Adipose tissue (tissue), 3 donors: ENCODE measurements around the gene MRPS15. TPM values are rescaled to one million over a fixed set of nuclear protein-coding genes. Genes with fewer than 3 reads are reported as not detected.

Source experiments
- H3K27ac ChIP-seq: one replicate; pipeline ENCODE4 v1.5.1; 2013; ENCODE audit warnings: low read depth, low read length
- WGBS, 3 donors: extraction: QIAGEN DNeasy Blood & Tissue Kit; methylation state at CpG; one replicate each; pipeline ENCODE4 v1.1.7; 2013; 5-methylcytosine and 5-hydroxymethylcytosine counted together
- polyA plus RNA-seq, 3 donors: library from polyadenylated mRNA; stranded (reverse); fragments of 200-250 nt; gene quantifications; one replicate each; pipeline ENCODE4 v1.2.3, GENCODE V29; 2013
- donor health status: healthy with polysubstance abuse.
- donor health status: Bipolar disorder and iron deficiency.
- donor health status: healthy.

Gene MRPS15
- polyA plus RNA-seq, 3 donors: 69.1 to 142 (median 130) TPM

- 90 to 96% (median 94%) methylated on average over 4 of the region's 4 CpGs for WGBS, 3 donors
- H3K27ac ChIP-seq: no peak overlapping the region
Observed at GRCh38 chr1:36467027-36467410, 2.8 kb upstream of the MRPS15 start.

GRCh38 chr1:36466370-36467026 lies 2.3 kb upstream of the MRPS15 start:
- WGBS, 3 donors: 88 to 91% (median 89%) methylated on average over 11 to 12 of the region's 12 CpGs

GRCh38 chr1:36465731-36466369 lies 1.7 kb upstream of the MRPS15 start:
- 62 to 71% (median 63%) methylated on average over 4 of the region's 4 CpGs for WGBS, 3 donors
- no peak overlapping the region for H3K27ac ChIP-seq

More at GRCh38 chr1:36466370-36467026, 2.3 kb upstream of the MRPS15 start:
- H3K27ac ChIP-seq: no peak overlapping the region

- 23 to 39% (median 38%) methylated on average over 13 of the region's 13 CpGs for WGBS, 3 donors
- H3K27ac ChIP-seq: peak overlapping the region; percentile 70
Observed at GRCh38 chr1:36464605-36465393, 615 bp upstream of the MRPS15 start.

- no peak overlapping the region for H3K27ac ChIP-seq
- WGBS, 3 donors: 11 to 13% (median 12%) methylated on average over 6 of the region's 6 CpGs
Observed at GRCh38 chr1:36463463-36463802, 751 bp downstream of the MRPS15 start.

GRCh38 chr1:36458910-36459309 lies 5.3 kb downstream of the MRPS15 start:
- no peak overlapping the region for H3K27ac ChIP-seq
- WGBS, 3 donors: 61 to 90% (median 77%) methylated on average over 3 of the region's 3 CpGs

- no peak overlapping the region for H3K27ac ChIP-seq
Observed at GRCh38 chr1:36457691-36458090, 6.5 kb downstream of the MRPS15 start.

GRCh38 chr1:36456391-36456928 lies 7.7 kb downstream of the MRPS15 start:
- H3K27ac ChIP-seq: no peak overlapping the region

More at GRCh38 chr1:36457691-36458090, 6.5 kb downstream of the MRPS15 start:
- 50 to 77% (median 57%) methylated on average over 5 of the region's 5 CpGs for WGBS, 3 donors

GRCh38 chr1:36455386-36455785 lies 8.8 kb downstream of the MRPS15 start:
- WGBS, 3 donors: 79 to 86% (median 79%) methylated on average over 1 of the region's 1 CpG
- no peak overlapping the region for H3K27ac ChIP-seq

- H3K27ac ChIP-seq: no peak overlapping the region
- 91 to 92% (median 91%) methylated on average over 6 of the region's 6 CpGs for WGBS, 3 donors
Observed at GRCh38 chr1:36453600-36454388, 10.4 kb downstream of the MRPS15 start.

- H3K27ac ChIP-seq: no peak overlapping the region
- WGBS, 3 donors: 93 to 98% (median 94%) methylated on average over 3 of the region's 3 CpGs
Observed at GRCh38 chr1:36453051-36453450, 11.1 kb downstream of the MRPS15 start.

- 28 to 34% (median 34%) methylated on average over 18 of the region's 18 CpGs for WGBS, 3 donors
- H3K27ac ChIP-seq: peak overlapping the region; percentile 85
Observed at GRCh38 chr1:36450919-36451305, 13.3 kb downstream of the MRPS15 start.

- H3K27ac ChIP-seq: peak within 1 kb of the TSS; percentile 85
- WGBS, 3 donors: 1% methylated on average over 46 to 48 of the region's 48 CpGs
Observed at GRCh38 chr1:36450270-36450918, 13.8 kb downstream of the MRPS15 start, which contains the start of gene OSCP1. OSCP1 (minus strand) TSS chr1:36450451; CDS start chr1:36450369, 82 bp downstream.

GRCh38 chr1:36448530-36449056 lies 15.6 kb downstream of the MRPS15 start:
- H3K27ac ChIP-seq: no peak overlapping the region
- WGBS, 3 donors: 66 to 91% (median 69%) methylated on average over 4 of the region's 4 CpGs

GRCh38 chr1:36447450-36447849 lies 16.7 kb downstream of the MRPS15 start:
- no peak overlapping the region for H3K27ac ChIP-seq

GRCh38 chr1:36446746-36447145 lies 17.4 kb downstream of the MRPS15 start:
- WGBS, 3 donors: 36 to 68% (median 51%) methylated on average over 5 of the region's 5 CpGs
- no peak overlapping the region for H3K27ac ChIP-seq

GRCh38 chr1:36446271-36446670 lies 17.9 kb downstream of the MRPS15 start:
- H3K27ac ChIP-seq: no peak overlapping the region
- 62 to 69% (median 64%) methylated on average over 8 of the region's 8 CpGs for WGBS, 3 donors

GRCh38 chr1:36443297-36443696 lies 20.9 kb downstream of the MRPS15 start:
- 75 to 82% (median 79%) methylated on average over 2 of the region's 2 CpGs for WGBS, 3 donors
- no peak overlapping the region for H3K27ac ChIP-seq
